Activated CD4-positive, alpha-beta T cell treated with anti-CD3 and anti-CD28 coated beads, Interleukin-2, amount 50 U/mL, for 4 hours (primary cell): ENCODE results near the gene LDB3.

Experiments used
- DNase-seq, 2 experiments: peaks; one replicate each; pipeline ENCODE4 v3.0.0-alpha.2; 2020

Gene LDB3

GRCh38 chr10:86708068-86708782 lies 39.9 kb downstream of the LDB3 start:
- DNase-seq: no peak

GRCh38 chr10:86708783-86709380 lies 40.6 kb downstream of the LDB3 start:
- no peak for DNase-seq

GRCh38 chr10:86709396-86710185 lies 41.3 kb downstream of the LDB3 start:
- no peak for DNase-seq

- peak; percentile 73 for DNase-seq
These were observed 42.7 kb downstream of the LDB3 start for GRCh38 chr10:86710987-86711512.

- peak; percentile 22 to 28 for DNase-seq
These were observed 43.4 kb downstream of the LDB3 start for GRCh38 chr10:86711513-86712316.

- DNase-seq: no peak
These were observed 44.0 kb downstream of the LDB3 start for GRCh38 chr10:86712317-86712707.

- DNase-seq: no peak
These were observed 47.0 kb downstream of the LDB3 start for GRCh38 chr10:86715156-86715795.

GRCh38 chr10:86715836-86716235 lies 47.5 kb downstream of the LDB3 start:
- DNase-seq: no peak

GRCh38 chr10:86716466-86716865 lies 48.2 kb downstream of the LDB3 start:
- DNase-seq: no peak

GRCh38 chr10:86718556-86718955 lies 50.2 kb downstream of the LDB3 start:
- no peak for DNase-seq

- DNase-seq: no peak
These were observed 52.9 kb downstream of the LDB3 start for GRCh38 chr10:86721232-86721631.

GRCh38 chr10:86723009-86723408 lies 54.7 kb downstream of the LDB3 start:
- DNase-seq: no peak

- DNase-seq: no peak
These were observed 56.1 kb downstream of the LDB3 start for GRCh38 chr10:86724445-86724844.

GRCh38 chr10:86725980-86726676 lies 57.8 kb downstream of the LDB3 start:
- DNase-seq: no peak

GRCh38 chr10:86726677-86726999 lies 58.3 kb downstream of the LDB3 start:
- no peak for DNase-seq

GRCh38 chr10:86727470-86727869 lies 59.2 kb downstream of the LDB3 start:
- DNase-seq: no peak

- no peak for DNase-seq
These were observed 59.7 kb downstream of the LDB3 start for GRCh38 chr10:86728056-86728455.

- DNase-seq: no peak
These were observed 61.4 kb downstream of the LDB3 start for GRCh38 chr10:86729677-86730076.

- no peak for DNase-seq
These were observed 61.9 kb downstream of the LDB3 start for GRCh38 chr10:86730227-86730626.

- no peak for DNase-seq
These were observed 64.5 kb downstream of the LDB3 start for GRCh38 chr10:86732771-86733170.

- DNase-seq: no peak
These were observed 65.0 kb downstream of the LDB3 start for GRCh38 chr10:86733260-86733671.
